DOHH2 (cell line): Measurements from ENCODE around the gene RPE65.

Experiments used
- EZH2phosphoT487 ChIP-seq: fragments of 200-600 bp; sonication (generic); IDR thresholded peaks from 2 replicates; pipeline ENCODE4 v1.6.1; 2017; ENCODE audit warnings: borderline replicate concordance, mild to moderate bottlenecking, antibody characterized with exemption, low read length, moderate library complexity, mixed read lengths
- TF ChIP-seq, protein P1 (sequence below): fragments of 200-600 bp; sonication (generic); IDR thresholded peaks from one replicate; pipeline ENCODE4 v1.5.1; 2014; ENCODE audit warnings: antibody characterized with exemption, mild to moderate bottlenecking, low read depth, low read length; ENCODE audit not compliant: poor library complexity, severe bottlenecking

GRCh38 chr1:68384872-68385411 lies 64.8 kb downstream of the RPE65 start:
- TF ChIP-seq, protein P1, sequence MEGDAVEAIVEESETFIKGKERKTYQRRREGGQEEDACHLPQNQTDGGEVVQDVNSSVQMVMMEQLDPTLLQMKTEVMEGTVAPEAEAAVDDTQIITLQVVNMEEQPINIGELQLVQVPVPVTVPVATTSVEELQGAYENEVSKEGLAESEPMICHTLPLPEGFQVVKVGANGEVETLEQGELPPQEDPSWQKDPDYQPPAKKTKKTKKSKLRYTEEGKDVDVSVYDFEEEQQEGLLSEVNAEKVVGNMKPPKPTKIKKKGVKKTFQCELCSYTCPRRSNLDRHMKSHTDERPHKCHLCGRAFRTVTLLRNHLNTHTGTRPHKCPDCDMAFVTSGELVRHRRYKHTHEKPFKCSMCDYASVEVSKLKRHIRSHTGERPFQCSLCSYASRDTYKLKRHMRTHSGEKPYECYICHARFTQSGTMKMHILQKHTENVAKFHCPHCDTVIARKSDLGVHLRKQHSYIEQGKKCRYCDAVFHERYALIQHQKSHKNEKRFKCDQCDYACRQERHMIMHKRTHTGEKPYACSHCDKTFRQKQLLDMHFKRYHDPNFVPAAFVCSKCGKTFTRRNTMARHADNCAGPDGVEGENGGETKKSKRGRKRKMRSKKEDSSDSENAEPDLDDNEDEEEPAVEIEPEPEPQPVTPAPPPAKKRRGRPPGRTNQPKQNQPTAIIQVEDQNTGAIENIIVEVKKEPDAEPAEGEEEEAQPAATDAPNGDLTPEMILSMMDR = no peak
- TF ChIP-seq EZH2phosphoT487 = no peak
